Measurements from ENCODE around the gene CPS1. TPM values are rescaled to one million over a fixed set of nuclear protein-coding genes. Genes with fewer than 3 reads are reported as not detected.

The CPS1 gene
- total RNA-seq, 6 experiments from 2014 or later: 1,066 to 2,150 (median 1,343) TPM

GRCh38 chr2:210546424-210547208 lies 9.8 kb upstream of the CPS1 start:
- Histone ChIP-seq H3K9me3 (no peaks in the 10 kb centered on the region), H3K4me3 (no peak overlapping the region), H3K27me3 (no peaks in the 10 kb centered on the region), H3K36me3 (no peaks in the 10 kb centered on the region), H3K4me1 (peaks cover 0 to 39% (median 15%) of the 10 kb centered on the region in 4 donors), H3K27ac (peak overlapping the region in 2 of 3 donors; percentile 87 to 95)
- 35% methylated on average over 5 of the region's 5 CpGs for WGBS (ENCODE audit: insufficient coverage, low coverage, low lambda C conversion rate, missing lambda C conversion rate)
- ATAC-seq (peak; percentile 73 to 87 (median 82)), DNase-seq (peak; percentile 78 to 95 (median 87))
- intact Hi-C loops (cut with DNase I): no loop called here
- no peak for TF ChIP-seq CTCF (IDR thresholded peaks at IDR 0.05)
- TF ChIP-seq POLR2A (IDR thresholded peaks at IDR 0.05): no peak

GRCh38 chr2:210548031-210548430 lies 8.4 kb upstream of the CPS1 start:
- TF ChIP-seq POLR2A (IDR thresholded peaks at IDR 0.05) (no peak), CTCF (IDR thresholded peaks at IDR 0.05) (no peak)
- Histone ChIP-seq H3K36me3 (no peaks in the 10 kb centered on the region), H3K4me3 (peak overlapping the region in 1 of 3 donors; percentile 26), H3K4me1 (peaks cover 0 to 29% (median 11%) of the 10 kb centered on the region in 4 donors), H3K27me3 (no peaks in the 10 kb centered on the region), H3K9me3 (no peaks in the 10 kb centered on the region), H3K27ac (peak overlapping the region; percentile 16 to 95 (median 87))
- no peak for ATAC-seq
- intact Hi-C loops (cut with DNase I): no loop called here
- DNase-seq: no peak
- 33% methylated on average over 2 of the region's 2 CpGs for WGBS (ENCODE audit: insufficient coverage, low coverage, low lambda C conversion rate, missing lambda C conversion rate)

GRCh38 chr2:210548878-210549384 lies 7.5 kb upstream of the CPS1 start:
- H3K27ac ChIP-seq: peak overlapping the region; percentile 16 to 95 (median 87)
- WGBS (ENCODE audit: insufficient coverage, low coverage, low lambda C conversion rate, missing lambda C conversion rate): 38% methylated on average over 8 of the region's 8 CpGs
- peak in 1 of 3 donors; percentile 79 for DNase-seq

GRCh38 chr2:210551001-210551400 lies 5.4 kb upstream of the CPS1 start:
- Histone ChIP-seq H3K27me3 (no peaks in the 10 kb centered on the region), H3K4me3 (no peak overlapping the region), H3K36me3 (no peaks in the 10 kb centered on the region), H3K27ac (peak overlapping the region in 2 of 3 donors; percentile 69 to 95), H3K9me3 (no peaks in the 10 kb centered on the region), H3K4me1 (peaks cover 0 to 40% (median 12%) of the 10 kb centered on the region in 4 donors)
- intact Hi-C loops (cut with DNase I): no loop called here
- TF ChIP-seq CTCF (IDR thresholded peaks at IDR 0.05) (no peak), POLR2A (IDR thresholded peaks at IDR 0.05) (no peak)
- WGBS (ENCODE audit: insufficient coverage, low coverage, low lambda C conversion rate, missing lambda C conversion rate): 25% methylated on average over 2 of the region's 2 CpGs
- ATAC-seq (peak in 2 of 4 donors; percentile 29 to 31), DNase-seq (no peak)

More at GRCh38 chr2:210548878-210549384, 7.5 kb upstream of the CPS1 start:
- TF ChIP-seq POLR2A (IDR thresholded peaks at IDR 0.05) (peak; percentile 52), CTCF (IDR thresholded peaks at IDR 0.05) (no peak)
- peaks cover 0 to 34% (median 11%) of the 10 kb centered on the region in 4 donors for H3K4me1 ChIP-seq
- H3K4me3 ChIP-seq: peak overlapping the region in 1 of 3 donors; percentile 26
- intact Hi-C loops (cut with DNase I): no loop called here
- H3K36me3 ChIP-seq: no peaks in the 10 kb centered on the region
- no peaks in the 10 kb centered on the region for H3K9me3 ChIP-seq
- H3K27me3 ChIP-seq: no peaks in the 10 kb centered on the region
- peak; percentile 72 to 87 (median 80) for ATAC-seq
